ENCODE results near the gene MYLK.

DNA sequence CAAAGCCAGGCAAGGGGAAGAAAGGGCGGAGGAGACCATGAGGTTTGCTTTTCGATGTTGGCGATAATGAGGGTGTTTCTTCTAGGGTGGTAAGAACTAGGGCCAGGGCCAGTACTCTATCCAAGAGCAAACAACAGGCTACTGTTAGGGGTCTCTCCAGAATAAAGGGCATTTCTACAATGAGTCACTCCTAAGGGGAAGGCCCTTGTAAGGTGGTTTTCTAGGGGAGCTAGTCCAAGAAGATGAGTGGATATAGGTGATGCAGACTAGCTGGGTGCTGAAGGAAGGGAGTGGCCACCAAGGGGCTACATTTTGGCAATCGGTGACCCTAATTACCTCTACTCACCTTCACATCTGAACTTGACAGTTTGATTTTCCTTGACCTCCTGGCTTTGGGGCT is 150.8 kb downstream of the MYLK start:
- TF ChIP-seq CTCF (conservative IDR thresholded peaks at IDR 0.05; ENCODE audit: low read length) (no peak), EZH2phosphoT487 (IDR thresholded peaks at IDR 0.05; ENCODE audit: borderline replicate concordance) (no peak)

Measured in Loucy (cell line).